Heart right ventricle (tissue), 16 donors: ENCODE results near the gene DHRSX. TPM values are rescaled to one million over a fixed set of nuclear protein-coding genes. Genes with fewer than 3 reads are reported as not detected.

ENCODE experiments used
- ATAC-seq, 8 donors: fragments of 200-7000 bp; cut with Tn5 transposase; one replicate each; pipeline ENCODE4 v1.9.1; 2020; ENCODE audit warnings: mild to moderate bottlenecking in 8 of 8, moderate library complexity in 8 of 8, moderate number of reproducible peaks in 1 of 8
- DNase-seq, 2 donors: peaks; one replicate each; pipeline ENCODE4 v3.0.0-alpha.2; 2020
- H3K27ac ChIP-seq, 10 donors: fragments of 200-600 bp; sonication (generic) in 2 of 10; one replicate each; pipeline versions ENCODE4 v1.5.0 to v1.8.0; 2020 to 2022; ENCODE audit warnings: mild to moderate bottlenecking in 3 of 10
- H3K27me3 ChIP-seq, 7 donors: fragments of 200-600 bp; one replicate each; pipeline ENCODE4 v1.8.0; 2021 to 2022; ENCODE audit warnings: mild to moderate bottlenecking in 2 of 7
- H3K36me3 ChIP-seq, 9 donors: fragments of 200-600 bp; sonication (generic) in 1 of 9; one replicate each; pipeline versions ENCODE4 v1.5.0 to v1.8.0; 2020 to 2022; ENCODE audit warnings: mild to moderate bottlenecking in 2 of 9
- H3K4me1 ChIP-seq, 9 donors: fragments of 200-600 bp; sonication (generic) in 1 of 9; one replicate each; pipeline versions ENCODE4 v1.5.0 to v1.8.0; 2020 to 2022; ENCODE audit warnings: mild to moderate bottlenecking in 4 of 9
- H3K4me3 ChIP-seq, 10 donors: fragments of 200-600 bp; sonication (generic) in 2 of 10; one replicate each; pipeline versions ENCODE4 v1.5.0 to v1.8.0; 2020 to 2022; ENCODE audit warnings: mild to moderate bottlenecking in 7 of 10, moderate library complexity in 2 of 10
- H3K9me3 ChIP-seq, 11 donors: fragments of 200-600 bp in 10 of 11; sonication (generic) in 2 of 11; one replicate each; pipeline versions ENCODE4 v1.5.0 to v1.8.0; 2013 to 2022; ENCODE audit warnings: mild to moderate bottlenecking in 2 of 11, control low read depth in 1 of 11, moderate library complexity in 1 of 11
- WGBS, 2 donors: extraction: QIAGEN DNeasy Blood & Tissue Kit; methylation state at CpG; one replicate each; pipeline ENCODE4 v1.1.7; 2013; ENCODE audit warnings: inconsistent platforms in 1 of 2; 5-methylcytosine and 5-hydroxymethylcytosine counted together
- intact Hi-C, 10 donors: fragments of 100-400 bp; cut with DNase I; formaldehyde crosslinking; loops; one replicate each; pipeline versions ENCODE4 v1.11.1 to v1.14.2; 2022
- polyA plus RNA-seq, 2 donors: library from polyadenylated mRNA; stranded (reverse); fragments of 200-250 nt; gene quantifications; one replicate each; pipeline ENCODE4 v1.2.3, GENCODE V29; 2013
- total RNA-seq, 10 donors: library from RNA; stranded (reverse); fragmentation: NEBNext Ultra II Directional in 3 of 10; extraction: Animal tissue kit (Norgen Biotek cat#: 25700) in 3 of 10; gene quantifications; one replicate each; pipeline versions ENCODE4 v1.2.1 to v1.2.4, GENCODE V29; 2021 to 2023
- TF ChIP-seq, protein P1 (sequence below), 9 donors: fragments of 200-600 bp; sonication (generic) in 2 of 9; IDR thresholded peaks; one replicate each; pipeline versions ENCODE4 v1.5.0 to v1.8.0; 2021 to 2022; ENCODE audit warnings: antibody characterized with exemption in 9 of 9, mild to moderate bottlenecking in 5 of 9, moderate library complexity in 1 of 9
- donor health status: Arrhythmogenic right ventricular cardiomyopathy.
- donor health status: ischemic (EF 13 %, LVEDD 7.1; RV severe dilation, severe dysfunction).
- donor health status: healthy with polysubstance abuse.
- donor health status: DM: no; HTN: yes; CAD: no.
- donor health status: DM: no; HTN: no; CAD: no.
- donor health status: ischemic (EF 25% LVEDD 6.9; RV normal size, moderate dysfunction).
- donor health status: ischemic (EF 25% LVEDD 5.7; RV mildly dilated, moderate dysfunction).
- donor health status: healthy.
- donor health status: DM: yes; HTN: yes; CAD: no.
- donor health status: Ischemic cardiomyopathy.
- donor health status: ischemic (EF 35%, LVEDD 5.7; RV mildly dilated, moderate dysfunction).
- donor health status: nonischemic (EF 11% LVEDD 7.7; RV severe dilation, severe dysfunction).
- donor health status: DM: yes; HTN: yes; CAD: no.
- donor health status: PGD.
- donor health status: ischemic (EF 29% LVEDD 5.4; RV normal size, mild dysfunction).
- donor health status: nonischemic (EF 23%, LVEDD 6.1; RV moderate dilation, normal function).

Gene DHRSX
- total and polyA plus RNA-seq, 12 donors, result 13.8 to 35.9 (median 26.2) TPM

DNA sequence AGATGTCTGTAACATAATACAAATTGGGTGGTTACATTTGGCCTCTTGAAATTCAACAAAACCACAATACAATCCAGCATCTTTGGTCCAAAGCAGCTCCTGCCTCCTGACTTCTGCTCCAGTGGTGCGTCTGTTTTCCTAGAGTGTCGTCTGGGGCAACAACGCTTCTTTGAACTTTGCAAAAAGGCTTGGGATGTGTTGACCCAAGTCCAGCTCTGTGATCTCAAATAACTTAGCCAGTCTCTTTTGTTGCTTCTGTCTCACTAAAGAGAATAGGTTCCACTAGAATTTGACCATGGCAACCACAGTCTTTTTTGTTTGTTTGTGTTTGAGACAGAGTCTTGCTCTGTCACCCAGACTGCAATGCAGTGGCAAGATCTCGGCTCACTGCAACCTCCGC lies 324.0 kb downstream of the DHRSX start:
- H3K4me3 ChIP-seq, result no peak overlapping the region
- no peaks in the 10 kb centered on the region for H3K36me3 ChIP-seq
- intact Hi-C loops, result no loop called here
- no peak overlapping the region for H3K27ac ChIP-seq
- ATAC-seq (no peak), DNase-seq (no peak)
- H3K27me3 ChIP-seq, result no peaks in the 10 kb centered on the region
- peaks cover 0 to 5% (median 0%) of the 10 kb centered on the region in 11 donors for H3K9me3 ChIP-seq
- H3K4me1 ChIP-seq, result no peaks in the 10 kb centered on the region
- WGBS, 2 donors, result 90 to 92% methylated on average over 5 of the region's 5 CpGs
- TF ChIP-seq, protein P1, sequence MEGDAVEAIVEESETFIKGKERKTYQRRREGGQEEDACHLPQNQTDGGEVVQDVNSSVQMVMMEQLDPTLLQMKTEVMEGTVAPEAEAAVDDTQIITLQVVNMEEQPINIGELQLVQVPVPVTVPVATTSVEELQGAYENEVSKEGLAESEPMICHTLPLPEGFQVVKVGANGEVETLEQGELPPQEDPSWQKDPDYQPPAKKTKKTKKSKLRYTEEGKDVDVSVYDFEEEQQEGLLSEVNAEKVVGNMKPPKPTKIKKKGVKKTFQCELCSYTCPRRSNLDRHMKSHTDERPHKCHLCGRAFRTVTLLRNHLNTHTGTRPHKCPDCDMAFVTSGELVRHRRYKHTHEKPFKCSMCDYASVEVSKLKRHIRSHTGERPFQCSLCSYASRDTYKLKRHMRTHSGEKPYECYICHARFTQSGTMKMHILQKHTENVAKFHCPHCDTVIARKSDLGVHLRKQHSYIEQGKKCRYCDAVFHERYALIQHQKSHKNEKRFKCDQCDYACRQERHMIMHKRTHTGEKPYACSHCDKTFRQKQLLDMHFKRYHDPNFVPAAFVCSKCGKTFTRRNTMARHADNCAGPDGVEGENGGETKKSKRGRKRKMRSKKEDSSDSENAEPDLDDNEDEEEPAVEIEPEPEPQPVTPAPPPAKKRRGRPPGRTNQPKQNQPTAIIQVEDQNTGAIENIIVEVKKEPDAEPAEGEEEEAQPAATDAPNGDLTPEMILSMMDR (IDR thresholded peaks at IDR 0.05), result no peak

DNA sequence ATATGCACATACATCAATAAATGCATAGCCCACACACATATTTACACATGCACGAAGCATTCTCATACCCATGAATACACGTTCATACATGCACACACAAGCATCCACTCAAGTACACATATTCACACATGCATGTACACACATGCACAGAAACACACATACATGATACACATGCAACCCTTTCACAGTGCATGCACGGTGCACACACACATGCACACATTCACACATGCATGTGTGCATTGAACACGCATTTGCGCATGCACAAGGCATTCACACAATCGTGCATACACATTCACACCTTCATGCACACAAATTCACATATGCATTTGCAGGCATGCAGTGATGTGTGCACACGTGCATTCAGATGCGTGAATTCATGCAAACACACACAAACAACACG lies 324.5 kb downstream of the DHRSX start:
- WGBS, 2 donors, result 94 to 95% methylated on average over 9 of the region's 9 CpGs
- H3K27ac ChIP-seq, result no peak overlapping the region
- H3K4me1 ChIP-seq, result no peaks in the 10 kb centered on the region
- no peaks in the 10 kb centered on the region for H3K27me3 ChIP-seq
- H3K9me3 ChIP-seq, result peaks cover 0 to 5% (median 0%) of the 10 kb centered on the region in 11 donors
- H3K4me3 ChIP-seq, result no peak overlapping the region
- intact Hi-C loops, result no loop called here
- ATAC-seq (no peak), DNase-seq (no peak)
- TF ChIP-seq, protein P1 (IDR thresholded peaks at IDR 0.05), result no peak
- no peaks in the 10 kb centered on the region for H3K36me3 ChIP-seq

DNA sequence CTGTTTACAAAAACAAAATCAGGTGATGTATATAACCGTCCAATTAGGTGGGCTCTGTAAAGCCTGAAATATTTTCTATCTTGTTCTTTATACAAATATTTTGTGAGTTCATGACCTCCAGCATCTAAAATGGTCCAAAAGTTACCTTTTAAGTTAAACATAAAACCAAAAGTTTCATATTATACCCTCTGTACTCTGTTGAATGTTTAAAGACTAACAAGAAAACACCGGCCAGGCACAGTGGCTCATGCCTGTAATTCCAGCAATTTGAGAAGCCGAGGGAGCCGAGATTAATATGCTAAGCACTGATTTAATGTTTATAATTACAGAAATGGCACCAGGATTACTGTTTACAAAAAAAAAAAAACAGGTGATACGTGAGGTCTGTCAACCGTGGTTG lies 328.4 kb downstream of the DHRSX start:
- Histone ChIP-seq H3K4me1 (no peaks in the 10 kb centered on the region), H3K4me3 (no peak overlapping the region), H3K9me3 (peaks cover 0 to 27% (median 0%) of the 10 kb centered on the region in 11 donors), H3K27ac (no peak overlapping the region), H3K27me3 (no peaks in the 10 kb centered on the region), H3K36me3 (no peaks in the 10 kb centered on the region)
- ATAC-seq (no peak), DNase-seq (no peak)
- TF ChIP-seq, protein P1 (IDR thresholded peaks at IDR 0.05), result no peak
- intact Hi-C loops, result no loop called here
- whole genome bisulfite sequencing, 2 donors, result 88 to 90% methylated on average over 6 of the region's 6 CpGs

Other genes with a start within 250 kb of the DHRSX start
- gene ZBED1, start within 50 bp of the DHRSX start, total RNA-seq, result 10 to 100 TPM; 41.5 to 60.8 (median 54.4) TPM
- gene ZBED1, start within 50 bp of the DHRSX start, polyA plus RNA-seq, result 10 to 100 TPM; 19.0 to 23.6 TPM
- 100 to 1,000 TPM; 202 to 400 (median 256) TPM for gene CD99, start 190.3 kb upstream of the DHRSX start, total RNA-seq
- gene CD99, start 190.3 kb upstream of the DHRSX start, polyA plus RNA-seq, result 100 to 1,000 TPM; 323 to 419 TPM